Activated gamma-delta T cell (primary cell): ENCODE data around the gene BLTP2.
"Not testable (repeated sequence)": the region's sequence is repeated elsewhere in the genome, so short reads cannot be mapped to it uniquely, and the experiment has no call there.

Source experiments
- DNase-seq: peaks from one replicate; lab custom pipeline; 2025; lab: John Stamatoyannopoulos, UW

The BLTP2 gene

DNA sequence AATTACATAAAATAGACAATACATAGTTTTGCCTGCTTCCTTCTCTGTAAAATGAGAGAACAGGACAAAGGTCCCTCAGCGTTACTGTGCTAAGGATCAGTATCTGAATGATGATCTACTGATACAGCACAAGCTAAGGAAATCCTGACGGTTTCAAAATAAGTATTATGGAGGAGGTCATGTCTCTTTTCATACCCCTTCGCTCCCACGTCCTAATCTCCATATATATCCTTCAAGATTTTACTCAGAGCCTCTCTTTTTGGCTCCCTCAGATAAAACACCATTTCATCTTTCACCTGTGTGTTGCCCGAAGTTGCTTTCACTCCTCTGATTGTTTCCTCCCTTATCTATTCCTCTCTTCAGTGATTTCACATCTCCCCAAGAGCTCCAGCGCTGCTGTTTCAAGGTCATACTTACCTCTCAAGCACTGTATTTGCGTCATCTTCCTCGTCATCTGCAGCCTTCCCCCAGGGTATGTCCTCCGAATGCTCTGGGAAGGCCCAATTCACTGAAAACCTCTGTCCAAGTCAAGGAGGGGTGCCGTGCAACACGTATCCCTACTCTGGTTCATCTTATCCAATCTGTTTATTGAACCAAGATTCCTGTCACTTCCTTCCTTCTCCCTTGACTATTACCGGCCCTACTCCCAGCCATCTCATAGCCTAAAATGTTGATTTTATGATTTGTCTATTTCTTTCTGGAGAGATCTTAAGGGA lies 1.2 kb upstream of the BLTP2 start:
- no peak for DNase-seq

DNA sequence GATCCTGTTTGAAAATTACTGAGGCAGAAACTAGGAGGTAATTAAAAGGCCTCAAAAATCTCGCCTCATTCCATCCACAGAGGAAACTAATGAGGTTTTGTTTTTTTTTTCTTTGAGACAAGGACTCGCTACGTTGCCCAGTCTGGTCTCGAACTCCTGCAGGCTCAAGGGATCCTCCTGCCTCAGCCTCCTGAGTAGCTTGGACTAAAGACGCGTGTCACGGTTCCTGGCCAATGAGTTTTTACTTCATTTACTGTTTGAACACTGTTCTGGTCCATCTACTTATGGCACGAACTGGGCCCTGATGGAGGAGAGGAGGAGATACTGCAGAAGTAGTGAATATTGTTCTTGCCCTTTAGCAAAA lies 600 bp upstream of the BLTP2 start:
- no peak for DNase-seq

DNA sequence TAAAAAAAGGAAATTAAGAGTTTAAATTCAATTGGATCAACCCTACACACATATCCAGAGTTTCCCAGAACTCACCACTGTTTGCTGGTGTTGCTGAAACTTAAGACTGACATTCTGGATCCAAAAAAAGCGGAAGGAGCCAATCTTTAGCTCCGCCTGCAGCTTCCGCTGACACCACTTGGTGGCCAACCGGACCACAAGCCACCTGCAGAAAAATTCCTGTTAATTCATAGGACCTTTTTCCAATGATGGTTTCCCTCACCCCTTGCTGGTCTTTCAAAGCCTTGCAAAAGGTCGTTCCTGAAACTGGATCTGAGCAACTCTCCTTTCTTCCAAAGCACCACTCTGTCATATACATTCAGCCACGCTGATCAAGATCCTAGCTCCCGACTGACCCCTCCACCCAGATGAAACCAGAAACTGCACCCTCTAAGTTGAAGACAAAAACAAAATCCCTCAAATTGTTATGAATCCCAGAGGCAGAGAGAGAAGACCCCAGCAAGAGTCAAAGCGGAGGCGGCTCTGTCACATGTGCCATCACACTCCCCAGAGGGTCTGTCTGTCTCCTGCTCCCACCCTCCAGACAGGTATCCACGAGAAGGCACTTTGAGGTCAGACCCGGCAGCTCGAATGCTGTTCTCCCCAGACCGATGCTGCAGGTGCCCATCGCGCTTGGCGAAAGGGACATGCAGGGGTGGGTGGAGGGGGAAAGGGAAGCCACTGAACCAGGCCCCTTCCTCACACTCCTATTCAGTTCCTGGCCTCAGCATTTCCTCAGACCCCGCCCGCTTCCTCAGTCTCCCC lies 773 bp downstream of the BLTP2 start:
- no peak for DNase-seq

DNA sequence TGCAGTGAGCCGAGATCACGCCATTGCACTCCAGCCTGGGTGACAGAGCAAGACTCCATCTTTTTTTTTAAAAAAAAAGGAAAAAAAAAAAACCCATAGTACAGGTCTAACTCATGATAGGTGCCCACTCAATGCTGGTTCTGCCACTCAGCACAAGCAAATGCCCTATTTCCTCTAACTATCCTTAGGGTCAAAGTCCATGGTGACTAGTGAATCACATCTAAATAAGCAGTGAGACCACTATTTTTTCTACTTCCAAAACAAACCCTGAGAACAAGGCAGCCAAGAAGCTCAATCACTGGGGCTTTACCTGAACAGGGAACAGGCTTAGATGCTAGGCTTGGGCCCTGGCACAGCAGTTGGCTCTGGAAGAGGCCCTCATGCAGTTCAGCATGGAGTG lies 3.4 kb downstream of the BLTP2 start:
- DNase-seq, result no peak

DNA sequence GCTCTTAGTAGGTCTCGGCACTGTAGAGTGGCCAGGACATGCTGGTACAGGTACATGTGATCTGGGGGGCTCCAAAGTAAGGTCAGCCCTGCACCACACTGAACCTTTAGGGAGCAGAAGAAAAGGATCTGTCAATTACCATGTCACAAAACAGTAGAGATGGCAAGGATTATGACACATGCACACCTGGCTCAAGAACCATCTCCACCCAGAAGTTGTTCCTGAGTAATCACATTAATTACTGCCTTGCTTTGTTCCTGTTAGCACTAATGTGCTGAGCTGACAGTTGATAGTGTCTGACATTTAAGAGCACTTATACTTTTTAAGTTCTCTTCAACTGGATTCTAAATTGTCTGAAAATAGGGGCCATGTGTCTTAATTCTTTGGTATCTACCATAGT lies 9.5 kb downstream of the BLTP2 start:
- DNase-seq, result no peak

DNA sequence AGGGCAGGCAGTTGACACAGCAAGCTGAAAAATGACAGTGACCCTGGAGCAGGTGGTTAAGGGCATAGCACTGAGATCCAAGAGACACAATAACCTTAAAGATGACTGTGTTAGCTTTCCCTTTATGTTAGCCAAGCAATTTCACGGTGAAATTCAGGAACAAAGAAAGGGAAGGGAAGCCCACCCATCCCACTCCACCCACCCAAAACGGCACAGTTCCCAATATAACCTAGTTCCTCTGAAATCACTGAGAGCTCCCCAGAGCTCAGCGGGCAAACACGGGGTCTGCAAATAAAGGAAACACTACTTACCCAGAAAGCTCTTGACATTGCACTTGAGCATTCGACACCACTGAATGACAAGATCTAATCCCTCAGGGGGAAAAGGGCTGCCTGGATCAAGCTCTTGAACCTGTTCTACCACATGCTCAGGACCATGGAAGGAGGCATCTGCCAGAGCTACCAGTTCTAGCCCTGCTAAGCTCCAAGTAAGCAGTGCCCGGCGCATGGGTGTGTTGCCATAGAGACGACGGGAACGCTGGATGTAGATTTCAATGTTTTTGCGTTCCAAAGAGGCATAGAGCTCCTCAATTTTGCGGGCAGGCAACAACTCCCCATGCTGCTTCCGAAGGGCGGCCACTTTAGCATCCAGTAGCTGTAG lies 10.6 kb downstream of the BLTP2 start:
- no peak for DNase-seq

DNA sequence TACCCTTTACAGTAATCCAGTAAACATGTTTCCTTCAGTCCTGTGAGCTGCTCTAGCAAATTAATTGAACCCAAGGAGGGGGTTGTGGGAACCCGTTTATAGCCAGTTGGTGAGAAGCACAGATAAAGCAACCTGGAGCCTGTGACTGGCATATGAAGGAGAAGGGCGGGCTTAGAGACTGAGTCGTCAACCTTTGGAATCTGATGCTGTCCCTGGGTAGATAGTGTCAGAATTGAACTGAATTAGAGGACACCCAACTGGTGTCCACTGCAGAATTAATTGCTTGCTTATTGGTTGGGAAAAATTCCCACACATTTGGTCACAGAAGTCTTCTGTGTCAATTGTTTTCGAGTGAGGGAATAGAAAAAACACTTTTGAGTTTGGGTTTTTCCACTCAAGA lies 18.1 kb downstream of the BLTP2 start:
- no peak for DNase-seq

DNA sequence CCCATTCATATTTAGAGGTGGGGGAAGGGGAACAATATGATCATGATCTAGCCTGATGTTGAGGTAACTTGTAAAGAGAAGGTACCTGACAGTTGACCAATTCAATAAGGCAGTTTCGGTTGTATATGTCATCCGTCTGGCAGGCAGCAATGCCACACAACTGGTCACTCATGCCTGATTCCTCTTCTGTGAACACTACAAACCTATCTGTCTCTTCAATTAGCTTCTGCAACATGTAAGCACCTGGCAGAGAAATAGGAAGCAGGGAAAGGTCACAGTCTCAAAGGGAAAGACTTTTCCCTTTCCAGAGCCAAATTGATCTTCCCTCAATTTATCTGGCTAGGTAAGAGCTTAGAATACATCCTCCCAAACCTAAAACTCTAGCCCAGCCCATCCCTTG lies 20.8 kb downstream of the BLTP2 start:
- no peak for DNase-seq

DNA sequence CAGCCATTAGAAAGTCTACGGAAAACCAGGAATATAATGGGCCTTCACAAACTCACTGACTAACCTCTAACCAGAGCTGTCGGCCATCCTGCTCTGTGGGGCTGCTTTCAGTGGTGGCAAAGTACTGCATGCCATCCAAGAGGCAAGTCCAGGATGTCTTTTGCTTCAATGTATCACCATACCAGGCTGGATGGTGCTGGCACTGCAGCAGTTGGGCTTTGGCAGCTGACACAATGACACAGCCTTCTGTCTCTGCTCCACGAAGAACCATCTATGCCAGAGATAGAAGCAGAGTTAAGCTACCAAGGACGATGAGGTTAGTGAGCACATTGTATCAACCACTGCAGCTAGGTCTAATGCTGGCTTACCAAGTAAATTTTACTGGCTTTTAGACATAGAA lies 21.3 kb downstream of the BLTP2 start:
- DNase-seq, result no peak

DNA sequence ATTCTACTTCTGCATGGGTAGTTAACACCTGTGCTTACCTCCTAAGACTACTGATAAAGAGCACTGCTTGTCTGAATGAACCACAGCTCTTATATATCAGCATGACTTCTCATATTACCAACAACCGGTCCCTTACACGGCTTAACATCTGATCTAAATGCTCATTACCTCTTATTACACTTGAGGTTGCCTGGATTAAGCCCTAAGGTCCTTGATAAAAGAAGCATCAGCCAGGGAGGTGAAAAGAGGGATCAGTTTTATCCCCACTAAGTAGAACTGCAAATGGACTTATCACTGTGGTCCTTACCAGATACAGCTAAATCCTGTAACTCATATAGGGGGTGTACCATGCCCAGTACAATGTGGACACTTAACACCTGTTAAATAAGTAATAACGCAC lies 22.8 kb downstream of the BLTP2 start:
- DNase-seq, result no peak

DNA sequence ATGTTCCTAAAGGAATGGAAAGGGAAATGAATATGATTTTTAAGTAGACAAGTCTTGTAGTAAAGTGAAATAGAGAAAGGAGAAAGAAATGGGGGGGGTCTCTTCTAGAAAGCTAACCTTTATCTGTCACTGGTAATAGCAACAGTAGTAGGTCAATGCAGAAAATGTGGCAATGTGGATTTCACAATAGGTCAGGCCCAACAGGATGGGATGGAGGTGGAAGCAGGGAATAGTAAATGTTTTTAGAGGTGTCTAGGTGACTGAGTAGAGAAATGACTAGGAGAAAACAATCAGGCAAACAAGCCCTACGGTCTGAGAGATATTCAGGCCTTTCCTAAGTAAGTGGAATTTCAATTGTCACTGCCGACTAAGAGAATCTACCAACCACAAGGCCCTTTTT lies 24.9 kb downstream of the BLTP2 start:
- DNase-seq, result no peak

DNA sequence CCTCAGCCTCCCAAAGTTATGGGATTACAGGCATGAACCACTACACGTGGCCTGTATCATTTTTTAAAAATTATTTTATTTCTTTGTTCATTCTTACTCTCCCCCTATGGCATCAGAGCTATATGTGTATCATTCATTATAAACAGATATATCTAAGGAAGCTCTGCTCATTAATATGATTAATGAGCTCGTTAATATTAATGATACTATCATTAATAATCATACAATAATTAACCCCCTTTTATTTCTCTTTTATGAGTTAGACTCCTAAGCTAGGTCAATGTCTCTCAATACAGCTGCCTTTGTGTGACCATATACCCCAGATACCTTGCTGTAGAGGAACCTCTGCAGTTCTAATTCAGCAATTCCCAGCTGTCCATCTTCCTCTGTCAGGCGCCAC lies 26.5 kb downstream of the BLTP2 start:
- no peak for DNase-seq

DNA sequence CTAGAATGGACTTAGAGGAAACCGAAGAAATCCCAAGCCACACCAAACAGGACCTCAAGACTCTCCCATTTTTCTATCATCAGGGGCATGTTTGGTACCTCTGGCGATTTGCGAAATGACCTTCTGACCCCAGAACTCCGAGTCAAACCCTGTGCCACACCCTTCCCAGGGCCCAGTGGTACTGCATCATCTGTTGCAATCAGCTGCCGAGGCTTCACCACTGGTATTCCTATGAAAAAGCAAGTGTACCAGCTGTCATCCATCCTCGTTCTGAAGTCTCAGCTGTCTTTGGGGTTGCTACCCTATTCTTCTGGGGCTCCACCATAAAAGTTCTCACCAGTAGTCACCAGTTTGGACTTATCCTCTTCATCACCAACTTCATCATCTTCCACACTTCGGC lies 28.7 kb downstream of the BLTP2 start:
- no peak for DNase-seq

DNA sequence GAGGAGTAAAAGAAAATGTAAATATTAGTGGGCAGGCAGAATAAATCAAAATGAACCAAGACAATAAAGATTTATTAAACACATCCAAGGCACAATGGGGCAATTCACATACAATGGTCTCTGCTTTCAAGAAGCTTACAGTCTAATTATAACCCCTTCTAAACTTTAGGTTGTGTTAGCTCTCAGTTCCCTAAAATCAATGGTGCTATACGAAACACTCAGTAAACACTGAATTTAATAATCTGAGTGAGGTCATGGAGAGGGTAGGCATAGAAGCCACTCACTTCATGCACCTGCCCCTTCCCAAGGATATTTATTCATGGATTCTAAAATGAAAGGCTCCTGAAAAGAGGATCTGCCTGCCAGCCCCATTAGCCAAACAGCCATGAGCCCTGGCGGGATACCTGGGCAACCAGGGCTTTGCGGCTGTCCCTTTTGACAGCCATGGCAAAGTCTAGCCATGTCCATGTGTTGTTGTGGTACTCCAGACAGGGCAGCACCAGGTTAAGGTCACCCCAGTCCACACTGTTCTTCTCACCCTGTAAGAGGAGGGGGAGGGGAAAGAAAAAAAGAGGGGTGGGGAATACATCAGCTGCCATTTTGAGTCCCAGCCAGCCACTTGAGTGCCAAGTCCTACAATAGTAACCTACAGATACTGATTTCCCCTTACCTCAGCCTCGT lies 29.6 kb downstream of the BLTP2 start:
- no peak for DNase-seq

DNA sequence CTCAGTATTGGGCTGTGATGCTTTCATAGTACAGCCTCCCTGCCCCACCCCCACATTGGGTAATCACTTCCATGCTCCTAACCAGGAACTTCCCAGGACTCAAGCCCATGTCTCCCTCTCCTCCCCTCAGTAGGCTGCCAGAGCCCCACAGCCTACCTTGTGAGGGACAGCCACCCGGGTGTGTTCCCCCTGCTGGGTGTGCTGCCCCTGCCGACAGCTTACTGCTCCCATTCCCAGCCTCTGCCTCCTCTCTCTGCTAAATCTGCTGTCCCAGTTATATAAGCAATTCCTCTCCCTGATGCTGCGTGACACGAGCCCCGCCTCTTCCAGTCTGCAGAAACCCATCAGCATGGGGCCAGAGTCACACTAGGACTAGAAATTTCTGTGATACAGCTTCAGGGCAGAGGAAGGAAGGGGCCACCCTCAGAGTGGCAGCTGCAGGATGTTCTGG lies 31.0 kb downstream of the BLTP2 start, which contains the start of gene RSKR:
RSKR (minus strand) TSS at position 255 of the 451 bp plus-strand sequence; CDS start at position 231, 24 bp downstream.
- no peak for DNase-seq

DNA sequence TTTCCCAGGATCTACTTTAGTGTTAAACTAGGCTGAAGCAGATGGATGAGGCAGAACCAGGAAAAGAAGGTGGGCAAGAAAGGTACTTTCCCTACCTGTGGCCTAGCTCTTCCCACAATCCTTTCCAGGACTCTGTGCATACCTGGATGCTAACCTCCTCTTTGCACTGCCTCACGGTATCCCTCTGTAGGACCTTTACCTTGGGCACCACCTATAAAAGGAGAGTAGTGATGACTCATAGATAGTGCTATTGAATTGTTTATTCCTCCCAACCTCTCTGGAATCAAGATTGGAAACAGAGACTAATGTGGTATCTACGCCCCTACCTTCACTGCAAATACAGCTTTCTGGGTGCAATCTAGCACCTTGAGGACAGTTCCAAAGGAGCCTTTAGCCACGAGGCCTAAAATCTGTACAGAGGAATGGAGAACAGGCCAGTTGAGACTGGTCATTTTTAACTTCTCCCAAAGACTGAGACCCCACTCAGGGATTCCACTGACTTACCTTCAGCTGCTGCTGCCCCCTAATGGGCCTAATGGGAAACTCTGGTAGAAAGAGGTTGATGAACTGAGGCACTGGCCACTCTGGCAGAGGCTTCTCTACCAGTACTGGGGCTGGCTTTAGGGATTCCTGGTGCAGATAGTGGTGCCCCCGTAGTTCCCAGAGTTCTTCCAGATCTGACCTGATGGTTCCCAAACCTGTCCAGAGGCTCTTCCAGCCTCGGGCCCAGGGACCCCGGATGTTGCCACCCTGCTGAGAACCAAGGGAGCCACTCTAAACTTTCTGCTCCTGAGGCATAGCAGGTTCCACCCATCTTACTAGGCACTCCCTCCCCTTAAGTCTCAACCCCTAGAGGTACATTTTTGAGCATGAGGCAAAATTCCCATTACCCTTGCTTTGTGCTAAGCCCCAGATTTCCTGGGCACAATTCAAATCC lies 31.8 kb downstream of the BLTP2 start:
- no peak for DNase-seq

DNA sequence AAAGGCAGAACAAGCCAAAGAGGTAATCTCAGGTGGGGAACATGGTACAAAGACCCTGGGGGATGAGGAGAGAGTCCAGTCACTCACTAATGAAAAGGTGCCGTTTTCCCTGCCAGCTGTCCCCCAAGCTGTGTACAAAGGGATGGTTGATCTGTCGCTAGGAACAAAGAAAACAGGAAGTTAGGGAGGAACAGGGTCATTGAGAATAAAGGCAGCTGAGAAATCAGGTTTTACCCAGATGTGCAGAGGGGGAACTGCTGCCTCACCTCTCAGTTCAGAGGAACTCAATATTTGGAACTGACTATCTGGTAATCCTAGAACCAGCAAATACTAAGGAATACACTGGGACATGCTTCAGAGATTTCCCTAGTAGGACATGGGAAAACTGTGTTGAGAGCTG lies 32.4 kb downstream of the BLTP2 start:
- DNase-seq, result no peak

DNA sequence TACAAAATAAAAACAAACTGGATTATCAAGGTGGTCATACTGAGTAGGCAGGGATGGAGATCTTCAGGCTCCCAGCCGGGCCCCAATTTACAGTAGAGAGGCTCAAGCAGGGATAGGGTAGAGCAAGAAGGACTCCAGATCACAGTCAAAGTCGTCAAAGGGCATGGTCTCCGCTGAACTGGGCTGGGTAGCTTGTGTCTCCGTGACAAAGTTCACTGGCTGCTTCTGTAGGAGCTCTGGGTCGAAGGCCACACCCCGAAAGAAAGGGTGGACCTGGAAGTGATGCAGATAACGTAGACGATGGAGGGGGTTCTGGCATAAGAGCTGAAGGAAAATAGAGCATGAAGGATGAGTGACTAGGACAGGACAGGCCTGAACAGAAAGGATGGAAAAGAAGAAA lies 34.6 kb downstream of the BLTP2 start:
- no peak for DNase-seq

DNA sequence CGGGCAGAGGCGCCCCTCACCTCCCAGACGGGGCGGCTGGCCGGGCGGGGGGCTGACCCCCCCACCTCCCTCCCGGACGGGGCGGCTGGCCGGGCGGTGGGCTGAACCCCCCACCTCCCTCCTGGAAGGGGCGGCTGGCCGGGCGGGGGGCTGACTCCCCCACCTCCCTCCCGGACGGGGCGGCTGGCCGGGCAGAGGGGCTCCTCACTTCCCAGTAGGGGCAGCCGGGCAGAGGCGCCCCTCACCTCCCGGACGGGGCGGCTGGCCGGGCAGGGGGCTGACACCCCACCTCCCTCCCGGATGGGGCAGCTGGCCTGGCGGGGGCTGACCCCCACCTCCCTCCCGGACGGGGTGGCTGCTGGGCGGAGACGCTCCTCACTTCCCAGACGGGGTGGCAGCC lies 40.9 kb downstream of the BLTP2 start:
- DNase-seq, result not testable (repeated sequence)

DNA sequence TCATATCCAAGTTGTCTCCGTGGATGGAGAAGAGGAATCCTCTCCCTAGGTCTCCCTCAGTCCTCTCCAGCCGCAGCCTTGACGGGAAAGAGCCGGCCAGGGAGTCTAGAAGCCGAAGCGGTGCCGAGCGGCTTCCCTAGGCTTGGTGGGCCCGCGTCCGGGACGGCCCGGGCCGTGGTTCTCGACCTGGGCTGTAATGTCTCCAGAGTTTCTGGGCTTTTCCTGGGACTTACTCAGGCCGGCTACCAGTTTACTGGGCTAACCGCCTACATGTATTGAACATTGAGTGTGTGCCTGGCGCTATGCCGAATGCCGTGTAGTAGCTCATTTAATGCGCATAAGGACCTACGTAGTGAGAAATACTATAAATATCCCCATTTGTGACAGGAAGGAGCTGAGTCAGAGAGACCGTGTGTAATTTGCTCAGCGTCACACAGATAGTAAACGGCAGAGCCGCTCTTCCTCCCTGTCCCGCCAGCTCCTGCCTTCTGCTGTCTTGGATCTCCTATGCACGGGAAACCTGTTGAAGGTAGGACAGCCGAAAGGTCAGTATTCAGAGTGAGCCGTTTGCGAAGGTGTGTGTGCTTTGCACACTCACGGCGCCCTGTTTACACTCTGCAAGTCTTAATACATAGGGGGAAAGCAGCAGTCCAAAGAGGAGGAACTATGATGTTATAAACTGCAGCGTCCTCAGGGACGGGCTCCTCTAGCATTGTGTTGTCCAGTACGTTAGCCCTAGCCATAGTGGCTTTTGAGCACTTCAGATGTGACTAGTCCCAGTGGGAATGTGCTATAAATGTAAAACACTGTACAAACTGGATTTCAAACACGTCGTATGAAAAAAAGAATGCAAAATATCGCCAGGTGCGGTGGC lies 45.4 kb downstream of the BLTP2 start:
- no peak for DNase-seq
